CD4-positive, alpha-beta T cell treated with Interleukin-4 for 4 hours (primary cell): ENCODE measurements around the gene IRGQ.
"Not testable (repeated sequence)": the region's sequence is repeated elsewhere in the genome, so short reads cannot be mapped to it uniquely, and the experiment has no call there.

Source experiments
- DNase-seq: peaks from one replicate; pipeline ENCODE4 v3.0.0-alpha.2; 2020

Gene IRGQ

DNA sequence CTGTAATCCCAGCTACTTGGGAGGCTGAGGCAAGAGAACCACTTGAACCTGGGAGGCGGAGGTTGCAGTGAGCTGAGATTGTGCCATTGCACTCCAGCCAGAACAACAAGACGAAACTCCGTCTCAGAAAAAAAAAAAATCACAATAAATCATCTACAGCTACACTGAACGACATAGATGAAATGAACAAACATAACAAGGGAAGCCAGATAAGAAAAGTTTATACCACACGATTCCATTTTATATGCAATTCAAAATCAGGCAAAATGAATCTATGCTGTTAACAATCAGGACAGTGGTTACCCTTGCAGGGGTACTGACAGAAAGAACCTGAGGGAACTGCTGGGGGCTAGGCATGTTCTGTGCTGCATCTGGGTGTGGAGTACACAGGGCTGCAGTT, 26.3 kb downstream of the IRGQ start:
- no peak for DNase-seq

DNA sequence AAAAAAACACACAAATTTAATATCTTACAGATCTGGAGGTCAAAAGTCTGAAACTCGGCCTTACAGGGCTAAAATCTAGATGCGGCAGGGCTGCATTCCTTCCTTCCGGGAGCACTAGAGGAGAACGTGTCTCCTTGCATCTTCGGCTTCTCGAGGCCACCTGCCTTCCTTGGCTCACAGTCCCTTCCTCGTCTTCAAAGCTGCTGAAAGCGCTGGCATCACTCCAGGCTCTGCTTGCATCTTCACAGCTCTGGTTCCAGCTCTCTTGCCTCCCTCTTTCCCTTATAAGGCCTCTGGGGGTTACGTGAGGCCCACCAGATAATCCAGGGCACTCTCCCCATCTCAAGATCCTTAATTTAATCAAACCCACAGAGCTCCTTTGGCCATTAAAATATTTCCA, 31.1 kb downstream of the IRGQ start:
- no peak for DNase-seq

DNA sequence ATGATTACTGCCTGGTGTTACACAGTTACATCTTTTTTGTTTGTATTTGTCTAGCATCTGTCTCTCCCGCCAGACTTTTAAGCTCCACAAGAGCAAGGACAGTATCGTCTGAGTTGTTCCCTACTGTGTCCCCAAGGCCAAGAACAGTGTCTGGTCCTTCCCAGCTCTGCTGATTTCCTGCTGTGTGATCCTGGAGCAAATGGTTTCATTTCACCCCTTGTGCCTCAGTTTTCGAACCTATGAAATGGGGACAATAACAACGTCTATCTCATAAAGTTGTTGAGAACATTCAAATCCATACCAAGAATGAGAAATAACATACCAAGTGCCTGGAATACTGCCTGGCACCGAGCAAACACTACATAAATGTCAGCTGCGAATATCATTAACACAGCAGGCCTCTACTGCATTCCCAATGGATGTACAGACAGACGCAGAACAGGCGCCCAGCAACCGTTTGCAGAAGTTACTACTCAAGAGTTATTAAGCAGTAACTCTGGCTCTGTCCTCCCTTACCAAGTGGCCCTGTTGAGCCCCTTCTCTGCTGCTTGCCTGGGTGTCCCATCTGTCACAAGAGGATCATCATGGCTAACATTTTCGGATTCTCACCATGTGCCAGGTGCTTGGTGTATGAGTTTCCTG, 32.0 kb downstream of the IRGQ start:
- DNase-seq: no peak

DNA sequence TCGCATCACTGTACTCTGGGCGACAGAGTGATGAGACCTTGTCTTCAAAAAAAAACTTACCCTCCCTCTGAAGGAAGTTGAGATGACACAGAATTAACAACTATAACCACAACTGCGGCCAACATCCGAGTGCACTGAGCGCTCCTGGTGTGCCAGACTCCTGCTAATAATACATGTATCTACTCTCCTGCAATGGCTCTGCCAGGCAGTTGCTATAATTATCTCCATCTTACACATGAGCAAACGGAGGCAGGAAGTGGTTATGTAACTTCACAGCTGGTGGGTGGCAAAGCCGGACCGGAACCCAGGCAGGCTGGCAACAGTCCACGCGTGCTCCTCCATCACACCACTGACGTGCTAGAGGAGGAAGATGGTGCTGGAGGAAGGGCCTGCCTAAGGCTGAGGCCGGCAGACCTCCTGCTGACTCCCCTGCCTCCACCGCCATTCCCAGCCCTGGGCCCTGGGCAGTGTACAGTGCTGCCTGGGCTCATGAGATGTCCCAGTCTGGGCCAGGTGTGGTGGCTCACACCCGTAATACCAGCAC, 33.2 kb downstream of the IRGQ start:
- peak; percentile 96 for DNase-seq

DNA sequence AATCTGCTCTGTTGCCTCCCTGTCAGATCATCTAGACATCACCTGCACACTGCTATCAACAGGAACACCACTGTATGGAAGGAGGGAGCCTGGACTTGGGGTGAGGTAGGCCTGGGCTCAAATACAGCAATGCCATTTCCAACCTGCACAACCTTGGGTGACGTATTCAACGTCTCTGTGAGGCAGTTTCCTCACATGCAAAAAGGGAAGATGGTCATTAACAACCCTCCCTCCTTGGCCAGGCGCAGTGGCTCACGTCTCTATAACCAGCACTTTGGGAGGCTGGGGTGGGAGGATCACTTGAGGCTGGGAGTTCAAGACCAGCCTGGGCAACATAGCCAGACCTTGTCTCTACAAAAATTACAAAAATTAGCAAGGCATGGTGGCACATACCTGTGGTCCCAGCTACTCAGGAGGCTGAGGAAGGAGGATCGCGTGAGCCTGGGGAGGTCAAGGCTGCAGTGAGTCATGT, 33.7 kb downstream of the IRGQ start:
- DNase-seq: no peak

DNA sequence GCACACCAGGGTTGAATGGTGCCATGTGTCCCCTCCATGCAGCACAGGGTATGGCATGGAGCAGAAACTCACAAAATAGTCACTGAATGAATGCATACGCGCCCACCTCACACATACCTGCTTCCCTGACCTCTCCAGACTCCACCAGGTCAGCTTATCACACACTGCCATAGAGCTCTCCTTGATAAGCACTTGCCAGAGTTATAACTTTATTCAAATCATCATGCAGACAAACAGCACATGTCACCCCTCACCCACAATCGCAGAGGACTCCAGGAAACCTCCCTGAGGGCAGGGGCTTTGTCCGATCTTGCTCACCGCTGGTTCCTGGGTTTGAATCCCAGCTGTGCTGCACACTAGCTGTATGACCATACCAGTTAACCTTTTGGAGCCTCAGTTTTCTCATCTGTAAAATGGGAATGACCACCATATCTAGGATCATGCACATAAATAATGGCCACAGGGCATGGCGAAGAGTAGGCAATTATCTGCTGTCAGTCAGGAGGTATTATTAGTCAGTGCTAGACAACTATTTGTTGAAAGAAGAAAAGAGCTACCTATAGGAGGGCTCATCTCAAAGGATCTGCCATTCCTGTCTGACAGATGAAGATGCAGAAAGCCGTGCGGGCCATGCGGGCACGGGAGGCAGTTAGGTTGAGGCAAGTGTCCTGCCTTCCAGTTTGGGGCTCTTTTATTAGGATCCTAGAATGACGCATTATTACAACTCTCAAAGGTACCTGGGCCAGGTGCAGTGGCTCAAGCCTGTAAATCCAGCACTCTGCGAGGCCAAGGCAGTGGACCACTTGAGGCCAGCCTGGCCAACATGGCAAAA, 34.6 kb downstream of the IRGQ start:
- DNase-seq: no peak

DNA sequence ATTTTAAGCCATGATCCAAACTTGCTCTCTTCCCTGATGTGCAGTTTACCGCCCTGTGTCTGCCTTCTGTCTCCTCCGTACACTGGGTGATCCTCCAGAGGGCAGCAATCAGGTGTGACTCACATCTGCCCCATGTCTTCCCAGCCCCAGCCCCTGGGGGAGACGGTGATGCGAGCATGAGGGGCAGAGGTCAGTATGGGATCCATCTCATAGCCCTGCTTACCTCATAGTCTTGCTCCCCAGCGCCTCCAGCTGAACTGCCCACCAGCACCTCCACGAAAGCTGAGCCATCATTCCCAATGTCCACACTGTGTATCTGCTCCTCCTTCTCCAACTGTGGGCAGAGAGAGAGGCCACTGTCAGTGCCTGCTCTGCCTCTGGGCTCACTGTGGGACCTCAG, 35.2 kb downstream of the IRGQ start:
- no peak for DNase-seq

DNA sequence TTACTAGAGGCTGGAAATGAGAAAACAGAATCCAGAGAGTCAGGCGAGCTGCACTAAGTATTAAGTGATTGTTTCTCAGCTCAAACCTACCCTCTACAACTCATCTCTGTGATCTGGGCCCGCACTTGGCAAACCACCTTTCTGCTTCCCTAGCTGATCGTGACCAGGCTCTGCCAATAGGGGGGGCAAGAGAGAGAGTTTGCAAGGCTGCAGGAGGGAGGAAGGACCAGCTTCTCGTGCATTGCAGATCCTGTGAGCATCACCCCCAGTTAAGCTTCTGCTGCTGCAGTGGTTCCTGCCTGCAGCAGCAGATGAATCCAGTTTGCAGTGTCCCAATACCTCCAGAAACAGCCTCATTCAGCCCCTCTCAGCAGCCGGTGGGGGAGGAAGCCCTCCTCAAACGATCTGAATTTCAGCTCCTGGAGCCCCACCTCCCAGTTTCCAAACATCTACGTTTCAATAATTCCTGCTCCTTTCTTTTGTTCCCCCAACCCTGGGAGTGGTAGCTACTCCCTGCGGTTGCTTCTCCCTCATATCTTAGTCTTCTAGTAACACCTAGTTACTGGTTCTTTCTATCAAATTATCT, 40.7 kb downstream of the IRGQ start:
- DNase-seq: peak; percentile 84

DNA sequence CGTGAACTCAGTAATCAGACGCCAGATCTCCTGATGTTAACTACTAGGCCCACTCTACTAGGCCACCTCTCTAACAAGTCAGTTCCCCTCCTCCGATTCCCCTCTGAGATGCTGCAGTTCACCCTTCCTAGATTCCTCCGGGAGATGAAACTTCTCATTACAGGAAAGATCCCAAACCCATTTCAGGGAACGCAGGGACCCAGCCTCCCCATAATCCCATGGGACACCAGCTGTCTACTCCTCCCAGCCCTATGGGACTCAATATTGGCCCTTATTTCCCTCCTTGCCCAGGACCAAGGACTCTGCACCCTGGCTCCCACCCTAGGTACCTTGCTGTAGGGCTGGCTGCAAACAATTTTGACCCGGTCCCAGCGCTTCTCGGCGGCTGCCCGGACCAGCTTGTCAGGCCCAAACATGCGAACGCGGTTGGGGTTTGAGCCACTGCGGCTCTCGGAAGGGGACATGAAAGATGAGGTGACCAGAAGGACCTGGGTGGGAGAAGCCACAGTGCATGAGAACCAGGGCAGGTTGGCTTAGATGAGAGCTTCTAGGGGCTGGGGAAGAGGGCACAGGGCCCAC, 41.5 kb downstream of the IRGQ start:
- no peak for DNase-seq

DNA sequence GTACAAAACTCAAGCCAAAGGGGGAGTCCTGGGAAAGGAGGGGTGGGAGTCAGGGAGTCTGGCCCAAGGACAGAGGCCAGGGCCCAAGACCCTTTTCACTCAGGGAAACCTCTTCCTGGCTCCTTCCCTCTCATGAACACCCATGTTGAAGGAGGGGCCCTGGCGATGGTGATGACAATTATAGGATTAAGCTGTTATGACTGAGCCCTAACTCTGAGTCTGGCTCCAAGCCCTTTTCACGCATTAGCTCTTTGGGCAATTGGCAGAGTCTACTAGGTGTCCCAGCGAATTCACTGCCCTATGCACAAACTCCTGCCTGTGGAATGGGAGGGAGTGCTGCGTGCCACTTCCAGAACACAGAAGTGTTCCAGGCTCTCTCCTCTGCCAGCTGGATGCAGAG, 42.3 kb downstream of the IRGQ start:
- DNase-seq: no peak

DNA sequence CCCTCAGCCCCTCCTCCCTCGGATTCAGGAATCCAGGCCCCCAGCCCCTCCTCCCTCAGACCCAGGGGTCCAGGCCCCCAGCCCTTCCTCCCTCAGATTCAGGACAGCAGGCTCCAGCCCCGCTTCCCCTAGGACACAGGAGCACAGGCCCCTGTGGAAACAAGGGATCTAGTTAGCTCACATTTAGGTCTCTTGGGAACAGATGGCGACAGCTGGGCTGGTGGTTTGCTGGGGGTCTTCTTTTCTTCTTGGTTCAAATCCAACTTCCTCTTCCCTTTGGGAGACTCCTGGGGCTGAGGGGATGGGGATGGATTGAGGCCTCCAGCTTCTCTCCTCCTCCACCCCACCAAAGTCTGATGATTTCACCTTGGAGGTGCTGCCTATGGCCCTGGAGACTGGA, 43.3 kb downstream of the IRGQ start:
- DNase-seq: no peak

DNA sequence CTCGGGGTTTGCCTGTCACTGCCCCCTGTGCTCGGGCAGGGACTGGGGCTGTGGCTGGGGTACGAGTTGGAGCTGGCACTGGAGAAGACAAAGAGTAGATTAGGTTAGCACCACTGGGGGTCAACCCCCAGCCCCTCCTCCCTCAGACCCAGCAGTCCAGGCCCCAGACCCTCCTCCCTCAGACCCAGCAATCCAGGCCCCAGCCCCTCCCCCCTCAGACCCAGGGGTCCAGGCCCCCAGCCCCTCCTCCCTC, 43.8 kb downstream of the IRGQ start:
- DNase-seq: no peak

DNA sequence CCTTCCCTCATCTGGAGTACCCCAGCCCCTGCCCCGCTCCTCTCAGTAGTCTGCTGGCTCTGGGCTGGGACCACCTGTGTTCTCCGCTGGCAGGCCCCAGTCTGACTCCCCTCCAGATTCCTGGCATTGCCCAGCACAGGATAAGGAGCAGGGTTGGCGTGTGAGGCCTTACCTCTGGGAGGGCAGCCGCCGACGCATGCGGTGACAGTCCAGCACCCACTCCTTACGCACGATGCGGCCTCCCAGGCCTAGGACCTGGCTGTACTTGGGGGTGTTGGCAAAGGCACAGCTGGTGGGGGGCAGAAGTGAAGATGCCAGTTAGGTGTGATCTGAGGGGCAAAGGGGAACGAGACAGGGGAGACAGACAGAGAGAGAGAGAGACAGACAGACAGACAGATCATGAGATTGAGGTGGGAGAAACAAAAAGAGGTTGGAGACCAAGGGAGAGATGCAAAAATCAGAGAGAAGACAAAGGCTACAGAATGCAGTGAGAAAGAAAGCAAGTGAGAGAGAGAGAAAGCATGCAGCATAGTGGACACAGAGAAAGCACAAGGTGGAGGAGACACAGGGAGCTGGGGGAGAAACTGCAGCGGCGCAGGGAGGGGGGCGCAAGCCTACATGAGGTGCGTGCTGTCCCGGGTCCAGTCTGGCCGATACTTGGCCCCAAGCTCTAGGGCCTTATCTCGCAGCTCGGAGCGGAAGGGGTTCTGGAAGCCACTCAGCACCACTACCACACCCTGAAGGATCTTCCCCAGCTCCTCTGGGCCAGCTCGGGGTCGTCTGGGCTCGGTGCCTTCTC, 44.3 kb downstream of the IRGQ start:
- no peak for DNase-seq

DNA sequence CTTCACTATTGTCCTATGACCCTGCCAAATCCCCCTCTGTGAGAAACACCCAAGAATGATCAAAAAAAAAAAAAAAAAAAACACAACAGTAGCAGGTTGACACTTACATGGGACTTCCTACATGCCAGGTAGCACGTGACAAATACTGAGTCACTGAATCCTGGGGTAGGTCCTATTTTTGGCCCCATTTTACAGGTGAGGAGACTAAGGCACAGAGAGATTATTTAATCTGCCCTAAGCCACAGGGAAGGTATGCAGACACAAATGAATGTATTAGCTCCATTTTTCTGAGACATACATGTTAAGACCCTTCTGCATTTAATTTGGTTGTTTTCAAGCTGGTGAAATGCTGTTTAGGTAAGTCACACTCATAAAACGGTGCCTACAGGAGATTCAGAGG, 47.2 kb downstream of the IRGQ start:
- DNase-seq: no peak

DNA sequence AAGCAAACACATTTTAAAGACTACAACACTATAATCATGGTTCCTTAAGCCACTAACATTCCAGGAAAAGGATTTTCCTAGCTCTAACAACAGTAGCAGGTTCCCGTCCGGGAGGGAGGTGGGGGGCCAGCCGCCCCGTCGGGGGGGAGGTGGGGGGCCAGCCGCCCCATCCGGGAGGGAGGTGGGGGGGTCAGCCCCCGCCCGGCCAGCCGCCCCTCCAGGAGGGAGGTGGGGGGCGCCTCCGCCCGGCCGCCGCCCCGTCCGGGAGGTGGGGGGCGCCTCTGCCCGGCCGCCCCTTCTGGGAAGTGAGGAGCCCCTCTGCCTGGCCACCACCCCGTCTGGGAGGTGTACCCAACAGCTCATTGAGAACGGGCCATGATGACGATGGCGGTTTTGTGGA, 48.0 kb downstream of the IRGQ start:
- DNase-seq: not testable (repeated sequence)

DNA sequence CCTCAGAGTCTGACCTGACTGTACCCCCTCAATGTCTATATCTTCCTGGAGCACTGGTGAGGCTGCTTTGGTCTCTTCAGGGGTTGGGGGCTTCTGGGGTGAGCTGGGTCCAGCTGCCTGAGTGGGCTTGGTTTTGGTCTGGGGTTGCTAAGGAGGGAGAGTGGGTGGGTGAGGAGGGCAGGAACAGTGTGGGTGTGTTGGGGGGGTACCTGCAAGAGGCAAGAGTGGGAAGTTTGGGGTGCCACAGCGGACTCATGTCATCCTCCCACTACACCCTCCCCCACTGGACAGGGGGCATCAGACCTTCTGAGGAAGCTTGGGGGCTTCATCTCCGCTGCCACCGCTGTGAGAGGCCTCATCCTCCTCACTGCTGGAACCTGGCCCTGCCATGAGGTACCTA, 49.4 kb downstream of the IRGQ start:
- no peak for DNase-seq

DNA sequence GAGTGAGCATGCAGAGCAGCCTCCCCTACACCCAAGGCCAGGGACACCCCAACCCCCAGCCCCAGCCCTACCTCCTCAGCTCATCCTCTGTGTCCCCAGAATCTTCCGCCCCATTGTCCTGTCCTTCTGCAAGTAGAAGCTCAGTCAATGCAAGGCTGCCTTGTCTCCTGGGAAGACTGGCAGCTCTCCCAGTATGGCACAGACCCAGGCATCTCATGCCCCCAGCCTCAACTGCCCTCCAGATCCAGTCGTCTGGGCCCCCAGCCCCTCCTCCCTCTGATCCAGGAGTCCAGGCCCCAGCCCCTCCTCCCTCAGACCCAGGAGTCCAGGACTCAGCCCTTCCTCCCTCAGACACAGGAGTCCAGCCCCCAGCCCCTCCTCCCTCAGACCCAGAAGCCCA, 50.0 kb downstream of the IRGQ start:
- no peak for DNase-seq

DNA sequence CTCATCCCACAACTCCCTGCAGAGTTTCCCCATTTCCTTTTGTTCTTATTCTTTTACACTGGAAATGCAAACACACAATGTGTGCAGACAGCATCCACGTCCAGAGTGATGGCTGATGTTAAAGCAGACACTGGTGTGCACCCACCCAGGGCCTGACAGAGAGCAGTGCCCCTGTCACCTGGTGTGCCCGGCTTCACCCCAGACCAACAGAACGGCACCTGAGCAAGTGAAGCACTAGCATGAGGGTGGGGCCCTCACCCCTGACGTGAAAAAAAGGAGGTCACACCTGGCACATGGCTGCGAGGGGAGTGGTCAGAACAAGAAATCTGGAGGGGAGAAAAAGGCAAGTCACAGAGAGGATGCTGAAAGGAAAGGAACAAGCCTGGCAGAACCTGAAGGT, 50.7 kb downstream of the IRGQ start:
- no peak for DNase-seq

DNA sequence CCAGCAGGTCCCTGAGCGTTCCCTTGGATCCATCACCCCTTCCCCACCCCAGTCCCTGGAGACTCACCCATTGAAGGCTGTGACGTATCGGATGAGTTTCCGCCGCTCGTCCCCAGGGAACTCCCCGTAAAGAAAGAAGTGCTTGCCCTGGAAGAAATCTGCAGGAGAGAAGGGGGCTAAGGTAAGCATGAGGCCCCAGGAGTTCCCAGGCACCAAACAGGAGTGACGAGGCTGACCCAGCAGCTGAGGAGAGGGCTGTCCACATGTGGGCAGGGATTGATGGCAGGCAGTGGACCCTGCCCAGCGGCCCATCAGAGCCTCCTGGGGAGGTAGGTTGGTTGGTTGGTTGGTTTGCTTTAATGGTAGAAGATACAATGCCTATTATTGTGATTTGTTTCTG, 51.9 kb downstream of the IRGQ start:
- DNase-seq: no peak

DNA sequence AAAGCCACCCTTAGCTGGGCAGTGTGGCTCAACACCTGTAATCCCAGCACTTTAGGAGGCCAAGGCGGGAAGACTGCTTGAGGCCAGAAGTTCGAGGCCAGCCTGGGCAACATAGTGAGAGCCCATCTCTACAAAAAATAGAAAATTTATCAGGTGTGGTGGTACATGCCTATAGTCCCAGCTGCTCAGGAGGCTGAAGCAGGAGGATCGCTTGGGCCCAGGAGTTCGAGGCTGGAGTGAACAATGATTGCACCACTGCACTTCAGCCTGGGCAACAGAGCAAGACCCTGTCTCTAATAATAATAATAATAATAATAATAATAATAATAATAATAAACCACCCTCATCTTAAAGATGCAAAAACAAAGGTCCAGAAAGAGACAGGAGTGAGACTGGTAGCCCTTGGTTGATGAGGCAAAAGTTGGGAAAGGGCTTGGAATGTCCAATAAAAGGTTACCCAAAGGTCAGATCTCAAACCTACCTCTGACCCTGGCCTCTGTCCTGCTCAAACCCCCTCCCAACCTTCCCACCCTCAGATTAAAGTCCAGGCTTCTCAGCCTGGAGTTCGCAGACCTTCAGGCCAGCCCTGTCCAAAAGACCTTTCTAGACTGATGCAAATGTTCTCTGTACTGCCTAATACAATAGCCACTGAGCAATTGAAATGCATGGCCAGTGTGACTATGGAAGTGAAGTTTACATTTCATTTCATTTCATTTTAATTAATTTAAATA, 53.8 kb downstream of the IRGQ start:
- no peak for DNase-seq

DNA sequence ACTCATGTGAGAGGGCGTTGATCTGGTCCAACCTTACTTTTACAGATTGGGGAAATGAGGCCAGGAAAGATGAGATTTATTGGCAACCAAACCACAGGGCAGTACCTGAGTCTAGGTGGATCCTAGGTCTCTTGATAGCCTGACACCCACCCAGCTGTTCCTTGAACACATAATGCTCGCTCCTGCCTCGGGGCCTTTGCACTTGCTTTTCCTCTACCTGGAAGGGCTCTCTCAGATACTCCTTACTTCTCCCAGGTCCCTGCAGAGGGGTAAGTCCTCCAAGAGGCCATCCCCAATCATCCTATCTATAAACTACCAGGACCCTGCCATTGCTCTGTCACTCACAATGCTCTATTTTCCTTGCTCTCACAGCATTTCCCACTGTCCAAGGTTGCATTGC, 55.6 kb downstream of the IRGQ start:
- no peak for DNase-seq

DNA sequence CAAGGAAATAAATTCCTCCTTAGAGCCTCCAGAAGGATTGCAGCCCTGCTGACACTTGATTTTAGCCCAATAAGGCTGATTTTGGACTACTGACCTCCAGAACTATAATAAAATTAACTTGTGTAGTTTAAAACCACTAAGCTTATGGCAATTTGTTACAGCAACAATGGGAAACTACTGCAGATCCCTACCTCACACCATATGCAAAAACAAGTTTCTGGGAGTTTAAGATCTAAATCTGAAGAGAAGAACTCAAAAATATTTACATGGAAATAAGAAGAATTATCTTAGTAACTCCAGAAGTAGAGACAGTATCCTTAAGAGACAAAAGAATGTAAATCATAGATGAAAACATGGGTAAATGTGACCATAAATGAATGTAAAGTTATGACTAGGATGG, 57.0 kb downstream of the IRGQ start:
- no peak for DNase-seq
